Stimulated activated naive CD4-positive, alpha-beta T cell (primary cell): ENCODE measurements around the gene TNFSF12.

Experiments used
- DNase-seq, 6 experiments: peaks; one replicate each; lab custom pipeline; 2025; lab: John Stamatoyannopoulos, UW

Gene TNFSF12

GRCh38 chr17:7548585-7549400 is at the start of gene TNFSF12:
Gene TNFSF12 (plus strand): TSS chr17:7549058. CDS start chr17:7549154, 96 bp downstream.
- DNase-seq = peak; percentile 16 to 64 (median 42)

GRCh38 chr17:7499161-7499560 is 49.7 kb upstream of the TNFSF12 start:
- no peak for DNase-seq

GRCh38 chr17:7501729-7502128 is 47.1 kb upstream of the TNFSF12 start:
- DNase-seq = no peak

GRCh38 chr17:7502171-7502847 is 46.5 kb upstream of the TNFSF12 start:
- DNase-seq = no peak

- DNase-seq = no peak
Measured at GRCh38 chr17:7502987-7503386, 45.9 kb upstream of the TNFSF12 start.

GRCh38 chr17:7503521-7503920 is 45.3 kb upstream of the TNFSF12 start:
- no peak for DNase-seq

- no peak for DNase-seq
Measured at GRCh38 chr17:7508145-7508544, 40.7 kb upstream of the TNFSF12 start.

- DNase-seq = no peak
Measured at GRCh38 chr17:7508846-7509245, 40.0 kb upstream of the TNFSF12 start.

GRCh38 chr17:7509937-7510336 is 38.9 kb upstream of the TNFSF12 start:
- DNase-seq = no peak

- DNase-seq = no peak
Measured at GRCh38 chr17:7511108-7511507, 37.8 kb upstream of the TNFSF12 start.

GRCh38 chr17:7512105-7512504 is 36.8 kb upstream of the TNFSF12 start:
- no peak for DNase-seq

- DNase-seq = no peak
Measured at GRCh38 chr17:7512824-7513540, 35.9 kb upstream of the TNFSF12 start.

GRCh38 chr17:7513850-7514419 is 34.9 kb upstream of the TNFSF12 start:
- DNase-seq = no peak

- no peak for DNase-seq
Measured at GRCh38 chr17:7515911-7516610, 32.8 kb upstream of the TNFSF12 start.

GRCh38 chr17:7523033-7523432 is 25.8 kb upstream of the TNFSF12 start:
- peak in 5 of 6 experiments; percentile 23 to 57 (median 41) for DNase-seq

GRCh38 chr17:7528842-7529241 is 20.0 kb upstream of the TNFSF12 start:
- no peak for DNase-seq

GRCh38 chr17:7530023-7530900 is 18.6 kb upstream of the TNFSF12 start:
- DNase-seq = no peak

- no peak for DNase-seq
Measured at GRCh38 chr17:7538050-7538449, 10.8 kb upstream of the TNFSF12 start.

GRCh38 chr17:7538891-7539545 is 9.8 kb upstream of the TNFSF12 start:
- no peak for DNase-seq

- no peak for DNase-seq
Measured at GRCh38 chr17:7541074-7541621, 7.7 kb upstream of the TNFSF12 start.
